HG02571 (cell line): ENCODE measurements around the gene UBE2Z.
A peak's percentile ranks its signal among the peaks of the same experiment; 100 is the strongest.
"Not testable (repeated sequence)": the region's sequence is repeated elsewhere in the genome, so short reads cannot be mapped to it uniquely, and the experiment has no call there.

Experiments
- ATAC-seq: cut with Tn5 transposase; IDR thresholded peaks from one replicate; pipeline ENCODE4 v1.9.1; 2021; ENCODE audit warnings: mild to moderate bottlenecking, moderate library complexity; ENCODE audit not compliant: unreplicated experiment

UBE2Z gene

DNA sequence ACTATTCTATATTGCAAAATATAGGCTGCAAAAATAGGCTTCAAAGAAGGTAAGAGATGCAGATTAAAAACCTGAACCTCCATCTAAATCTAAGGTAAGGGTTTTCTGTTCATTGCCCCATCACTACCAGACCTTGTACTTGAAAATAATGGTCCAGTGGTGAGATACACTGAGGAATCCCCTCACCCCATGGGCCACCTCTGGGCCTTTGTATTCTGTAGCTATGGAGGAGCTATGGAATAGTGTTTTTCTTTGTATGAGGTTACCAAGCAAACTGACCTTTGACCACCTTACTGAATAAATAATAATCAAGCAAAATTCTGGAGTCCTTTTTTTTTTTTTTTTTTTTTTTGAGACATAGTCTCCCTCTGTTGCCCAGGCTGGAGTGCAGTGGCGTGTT, 4.8 kb upstream of the UBE2Z start:
- no peak for ATAC-seq

DNA sequence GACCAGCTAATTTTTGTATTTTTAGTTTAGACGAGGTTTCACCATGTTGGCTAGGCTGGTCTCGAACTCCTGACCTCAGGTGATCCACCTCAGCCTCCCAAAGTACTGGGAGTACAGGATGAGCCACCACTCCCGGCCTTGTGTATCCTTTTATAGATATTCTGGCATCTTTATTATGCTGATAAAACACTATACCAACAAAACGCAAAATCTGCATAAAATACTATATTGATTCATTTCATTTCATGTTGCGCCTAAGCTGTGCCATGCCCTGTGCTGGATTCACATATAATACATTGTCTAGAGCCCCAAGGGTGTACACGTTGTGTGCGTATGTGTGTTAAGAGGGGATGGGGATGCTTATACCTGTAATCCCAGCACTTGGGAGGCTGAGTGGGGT, 3.8 kb upstream of the UBE2Z start:
- ATAC-seq = no peak

DNA sequence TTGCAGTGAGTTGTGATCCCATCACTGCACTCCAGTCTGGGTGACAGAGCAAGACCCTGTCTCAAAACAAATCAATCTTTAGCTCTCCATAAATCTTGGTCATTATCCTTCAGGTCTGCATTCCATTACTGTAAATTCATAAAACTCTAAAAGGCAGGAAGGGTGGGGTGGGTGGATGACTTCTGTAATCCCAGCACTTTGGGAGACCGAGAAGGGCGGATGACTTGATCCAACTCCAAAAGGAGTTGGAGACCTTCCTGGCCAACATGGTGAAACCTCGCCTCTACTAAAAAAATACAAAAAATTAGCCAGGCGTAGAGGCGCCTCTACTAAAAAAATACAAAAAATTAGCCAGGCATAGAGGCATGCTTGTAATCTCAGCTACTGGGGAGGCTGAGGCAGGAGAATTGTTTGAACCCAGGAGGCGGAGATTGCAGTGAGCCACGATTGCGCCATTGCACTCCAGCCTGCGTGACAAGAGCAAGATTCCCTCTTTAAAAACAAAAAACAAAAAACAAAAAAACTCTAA, 2.2 kb upstream of the UBE2Z start:
- ATAC-seq = no peak

DNA sequence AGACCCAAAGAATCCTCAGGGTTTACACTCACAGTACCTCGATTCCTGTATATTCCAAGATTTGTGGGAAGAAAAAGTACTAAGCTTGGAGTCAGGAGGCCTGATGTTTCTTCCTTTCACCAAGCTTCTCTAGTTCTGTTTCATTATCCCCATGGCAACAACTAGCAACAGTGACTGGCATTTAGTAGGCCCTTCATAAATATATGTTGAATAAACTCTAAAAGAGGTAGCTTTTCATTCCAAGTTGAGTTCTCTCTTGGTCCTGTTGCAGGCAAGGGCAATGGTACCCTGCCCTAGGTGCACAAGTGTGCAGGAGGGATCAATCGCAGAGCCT, 527 bp upstream of the UBE2Z start:
- no peak for ATAC-seq

DNA sequence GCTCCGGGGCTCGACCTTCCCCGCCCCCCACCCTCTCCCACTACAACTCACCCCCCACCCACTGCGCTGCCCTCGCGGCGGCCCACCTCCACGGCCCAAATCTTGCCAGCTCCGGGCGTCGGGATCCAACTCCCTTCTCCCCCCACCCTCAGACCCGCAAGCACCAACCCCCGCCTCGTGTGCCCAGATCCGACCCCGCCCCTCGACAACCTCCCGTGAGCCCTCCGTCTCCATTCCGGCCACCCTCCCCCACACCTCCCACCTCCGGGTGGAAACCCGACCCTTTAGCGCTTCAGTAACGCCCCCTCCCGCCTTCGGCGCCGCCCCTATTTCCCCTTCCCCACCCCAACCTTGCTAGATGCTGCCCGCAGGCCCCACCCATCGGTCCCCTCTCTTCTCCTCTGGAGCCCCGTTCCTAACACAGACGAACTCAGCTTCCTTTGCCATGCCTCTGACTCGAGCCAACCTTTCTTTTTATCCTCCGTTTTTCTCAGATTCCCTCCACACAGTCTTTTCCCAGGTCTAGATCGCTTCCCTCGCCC, 717 bp downstream of the UBE2Z start:
- ATAC-seq = peak; percentile 37

DNA sequence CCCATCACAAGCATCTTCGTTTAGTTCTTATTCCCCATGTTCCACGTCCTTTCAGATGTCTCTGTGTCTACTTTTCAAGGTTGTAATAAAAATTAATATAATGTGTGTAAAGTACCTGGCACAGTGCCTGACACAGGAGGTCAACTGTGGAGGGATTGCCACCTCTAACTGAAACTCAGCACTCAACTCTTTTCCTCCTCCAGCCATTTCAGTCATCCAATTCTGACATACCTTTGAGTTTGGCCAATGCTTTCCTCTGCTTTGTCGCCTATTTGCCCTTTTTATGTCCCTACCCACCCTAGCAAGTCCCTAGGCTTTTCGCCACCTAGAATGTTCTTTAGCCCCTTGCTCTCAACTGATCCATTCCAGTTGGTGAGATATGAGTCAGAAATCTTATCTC, 1.6 kb downstream of the UBE2Z start:
- ATAC-seq = no peak

DNA sequence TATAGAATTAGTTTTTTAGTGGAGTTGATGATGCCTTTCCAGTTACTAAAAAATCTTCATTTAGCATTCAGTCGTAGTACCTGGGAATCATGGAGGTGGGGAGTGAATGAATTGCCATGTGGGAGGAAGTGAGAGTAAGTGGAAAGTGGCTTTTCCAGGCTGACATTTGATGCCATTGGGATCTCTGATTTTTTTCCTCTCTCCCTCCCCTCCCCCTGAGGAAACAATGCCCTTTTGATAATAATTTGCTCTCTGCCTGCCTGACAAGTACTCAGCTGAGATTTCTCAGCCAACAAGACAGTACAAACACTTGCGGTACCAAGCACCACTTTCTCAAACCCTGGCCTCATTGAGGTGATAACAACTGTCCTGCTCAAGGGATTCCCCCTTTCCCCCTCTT, 2.2 kb downstream of the UBE2Z start:
- no peak for ATAC-seq

DNA sequence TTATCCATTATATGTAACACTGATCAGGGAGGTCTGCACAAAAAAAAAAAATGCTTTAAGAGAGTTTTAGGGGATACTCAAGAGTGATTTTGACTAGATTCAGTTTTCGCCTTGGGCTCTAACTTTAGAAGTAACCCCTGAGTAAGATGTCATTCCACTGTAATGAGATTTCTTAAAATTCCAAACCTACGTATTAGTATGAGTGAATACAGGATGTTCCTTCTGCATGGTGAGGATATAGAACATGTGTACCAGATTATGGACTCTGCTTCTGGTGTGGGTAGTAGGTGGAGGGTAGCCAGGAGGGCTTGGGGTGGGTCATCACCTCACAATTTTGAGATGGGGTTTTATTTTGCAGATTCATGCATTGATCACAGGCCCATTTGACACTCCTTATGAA, 4.3 kb downstream of the UBE2Z start:
- no peak for ATAC-seq

DNA sequence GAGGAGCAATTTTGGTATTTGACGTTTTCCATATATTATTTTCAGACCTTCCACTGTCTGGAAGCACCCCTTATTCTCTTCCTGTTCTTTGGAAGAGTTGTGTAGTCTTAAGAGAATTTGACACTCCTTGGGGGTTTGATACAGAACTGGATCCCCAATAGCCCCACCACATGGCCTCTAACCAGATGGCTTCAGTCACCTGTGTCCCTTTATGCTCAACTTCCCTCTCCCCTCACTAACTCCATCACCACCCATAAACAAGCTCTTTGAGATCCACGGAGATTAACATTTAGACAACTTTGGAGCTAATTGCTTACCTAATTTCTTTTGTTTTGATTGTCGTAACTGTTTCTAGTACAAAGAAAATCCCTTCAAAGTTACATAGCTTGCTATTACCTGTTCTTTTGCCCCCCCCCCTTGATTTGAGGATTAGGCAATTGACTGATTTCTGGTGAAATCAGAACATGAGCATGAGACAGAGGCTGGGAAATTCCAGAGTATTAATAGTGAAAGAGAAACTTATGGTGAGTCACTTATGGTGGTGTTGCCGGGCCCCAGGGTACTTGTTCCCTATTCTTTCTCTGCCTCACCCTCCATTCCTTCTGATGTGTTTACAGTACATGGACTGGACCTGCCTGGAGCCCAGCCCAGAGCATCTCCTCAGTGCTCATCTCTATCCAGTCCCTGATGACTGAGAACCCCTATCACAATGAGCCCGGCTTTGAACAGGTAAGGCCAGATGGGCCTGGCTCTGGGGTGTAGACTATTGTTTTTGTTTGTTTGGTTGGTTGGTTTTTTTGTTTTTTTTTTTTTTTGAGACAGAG, 7.5 kb downstream of the UBE2Z start:
- peak; percentile 68 for ATAC-seq

DNA sequence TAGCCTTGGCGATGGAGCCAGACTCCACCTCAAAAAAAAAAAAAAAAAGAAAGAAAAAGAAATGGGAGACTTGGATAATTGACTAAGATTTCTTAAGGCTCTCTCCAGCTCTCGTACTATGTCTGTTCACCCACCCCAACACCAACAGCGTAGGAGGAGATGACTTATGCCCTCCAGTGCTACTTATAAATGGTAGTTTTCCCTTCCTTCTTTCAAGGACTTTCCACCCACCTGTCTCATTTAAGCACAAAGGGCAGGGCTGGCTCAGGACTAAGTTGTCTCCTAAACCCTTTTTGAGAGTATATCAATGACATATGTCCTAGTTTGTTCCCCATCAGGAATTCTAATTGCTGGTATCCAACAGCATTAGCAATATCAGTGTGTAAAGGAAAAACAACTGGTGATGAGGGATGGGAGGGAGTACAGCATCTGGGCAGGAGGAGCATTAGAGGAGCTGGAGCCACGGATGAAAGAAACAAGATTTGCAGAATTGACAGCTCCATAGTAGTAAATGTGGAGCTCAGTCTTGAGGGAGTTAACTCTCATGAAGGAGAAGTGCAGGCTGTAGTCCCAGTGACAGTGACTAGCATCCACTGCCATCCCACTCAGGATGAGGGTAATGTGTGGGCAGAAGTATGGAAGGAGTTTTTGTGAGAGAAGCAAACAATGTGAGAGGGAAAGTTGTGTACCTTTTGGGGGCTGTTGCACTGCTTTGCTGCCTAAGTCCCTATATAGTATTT, 17.2 kb downstream of the UBE2Z start:
- no peak for ATAC-seq

DNA sequence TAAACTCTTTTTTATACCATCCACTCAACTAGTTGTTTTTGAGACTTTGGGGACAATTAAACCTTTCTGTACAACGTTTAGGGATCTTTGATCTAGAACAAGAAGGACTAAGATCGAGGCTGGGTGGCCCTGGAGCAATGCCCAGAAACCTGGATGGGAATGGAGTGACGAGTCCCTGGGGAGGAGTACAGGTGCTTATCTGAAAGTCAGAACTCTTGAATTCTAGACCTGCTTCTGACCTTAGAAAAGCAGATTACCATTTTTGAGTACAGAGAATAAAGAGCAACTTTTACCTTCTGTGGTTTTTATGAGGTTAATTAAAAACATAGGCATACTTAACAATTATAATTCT, 17.8 kb downstream of the UBE2Z start:
- no peak for ATAC-seq

DNA sequence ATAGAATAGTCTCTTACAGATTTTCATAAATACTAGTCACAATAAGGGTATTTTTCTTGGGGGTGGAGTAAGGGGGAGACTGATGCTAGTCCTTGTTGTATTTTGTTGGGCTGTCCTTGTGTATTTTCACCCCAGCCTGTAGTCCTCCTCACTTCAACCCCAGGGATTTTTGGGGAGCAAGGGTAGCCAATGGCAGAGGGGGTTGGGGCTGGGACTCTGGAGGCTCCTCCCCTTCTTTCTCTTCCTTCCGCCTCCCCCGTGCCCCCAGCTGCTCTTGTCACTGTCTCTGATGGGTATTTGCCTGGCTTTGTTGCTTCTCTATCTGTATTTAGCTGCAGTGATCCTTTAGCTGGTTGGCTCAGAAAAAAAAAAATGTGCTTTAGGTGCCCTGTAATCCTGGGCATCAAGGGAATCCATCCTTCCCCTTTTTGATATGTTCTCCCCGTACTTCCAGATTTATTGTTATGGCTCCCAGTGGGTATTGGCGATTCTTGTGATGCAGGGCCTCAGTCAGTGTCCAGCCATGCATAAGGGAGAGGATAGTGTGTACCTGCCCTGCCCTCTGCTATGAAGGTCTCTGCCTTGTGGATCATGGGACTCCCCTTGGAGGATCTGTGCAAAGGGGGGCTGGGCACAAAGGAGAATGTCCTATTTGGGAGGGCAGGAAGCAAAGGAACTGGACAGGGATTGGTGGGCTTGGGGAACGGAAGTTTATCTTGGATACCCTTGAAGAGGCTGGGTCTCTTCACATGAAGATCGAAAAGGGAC, 20.0 kb downstream of the UBE2Z start:
- ATAC-seq = no peak

DNA sequence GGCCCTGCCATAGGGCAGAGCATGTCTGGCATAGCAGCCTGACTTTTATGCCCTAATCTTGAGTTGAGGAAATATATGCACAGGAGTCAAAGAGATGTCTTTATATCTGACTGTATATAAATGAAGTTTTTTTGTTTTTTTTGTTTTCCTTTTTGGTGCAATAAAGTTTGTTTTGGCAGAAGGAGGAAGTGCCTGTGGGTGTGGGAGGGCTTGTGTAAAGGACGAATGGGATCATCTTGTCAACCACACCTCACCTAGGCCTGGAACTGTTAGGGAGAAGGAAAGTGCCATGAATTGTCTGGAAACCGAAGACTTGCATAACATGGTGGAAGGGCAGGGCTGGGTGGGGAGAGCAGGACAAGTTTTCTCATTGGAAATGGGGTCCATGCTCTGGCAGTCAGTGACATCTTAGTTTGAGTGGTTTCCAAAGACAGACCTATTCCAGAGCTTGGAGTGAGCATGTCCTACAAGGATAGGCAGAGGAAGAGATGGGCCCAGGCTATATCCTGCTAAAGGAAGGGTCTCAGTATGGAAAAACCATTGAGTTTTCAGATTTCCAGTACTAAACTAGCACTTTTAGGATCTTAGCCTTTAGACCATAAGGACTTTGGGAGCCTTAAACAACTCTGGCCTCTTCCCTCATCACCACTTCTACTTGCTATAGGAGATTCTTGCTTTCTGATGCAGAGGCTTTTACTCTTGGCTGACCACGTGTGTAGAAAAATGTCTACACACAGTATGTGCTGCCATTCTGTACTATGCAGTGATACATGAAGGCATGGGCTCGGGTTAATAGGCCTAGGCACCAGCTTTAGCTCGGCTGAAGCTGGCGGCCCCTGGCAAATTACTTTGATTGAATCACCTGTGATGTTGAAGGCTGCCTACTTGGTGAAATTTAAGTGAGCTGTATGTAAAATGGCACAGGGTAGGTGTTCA, 20.9 kb downstream of the UBE2Z start:
- ATAC-seq = no peak

DNA sequence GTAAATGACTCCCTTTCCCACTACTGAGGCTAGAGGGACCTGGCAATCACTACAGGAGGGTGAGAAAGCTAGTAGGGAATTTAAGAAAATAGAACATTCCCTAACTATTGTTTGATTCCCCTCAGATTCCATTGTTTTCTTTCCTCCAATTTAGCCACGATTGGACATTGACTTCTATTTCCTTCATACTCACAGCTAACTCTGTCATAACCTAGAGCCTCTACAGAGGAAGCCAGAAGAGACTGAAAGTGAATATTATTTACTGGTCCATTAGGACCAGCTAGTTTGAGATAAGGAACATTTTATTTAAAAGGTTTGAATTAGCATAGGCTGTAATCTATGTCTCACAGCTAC, 21.6 kb downstream of the UBE2Z start:
- ATAC-seq = no peak

DNA sequence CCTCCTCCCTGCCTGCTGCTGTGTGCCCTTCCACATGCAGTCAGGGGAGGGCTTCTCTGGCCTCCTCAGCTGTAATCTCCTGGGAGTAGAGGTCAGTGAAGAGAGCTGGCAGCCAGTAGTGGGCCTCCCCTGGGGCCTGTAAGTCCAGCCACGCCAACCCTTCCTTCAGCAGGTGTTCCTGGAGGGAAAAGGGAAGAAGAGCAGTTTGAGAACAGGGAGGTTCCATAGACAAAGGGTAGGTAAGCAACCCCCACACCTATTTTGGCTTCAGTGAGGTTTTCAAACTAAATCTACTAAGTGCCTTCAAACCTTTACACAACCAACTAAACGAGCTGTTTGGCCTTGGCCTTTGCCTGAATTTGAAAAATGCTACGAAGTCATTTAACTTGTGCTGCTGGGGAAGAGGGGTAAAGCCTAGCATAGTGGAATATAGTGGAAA, 22.2 kb downstream of the UBE2Z start:
- no peak for ATAC-seq

DNA sequence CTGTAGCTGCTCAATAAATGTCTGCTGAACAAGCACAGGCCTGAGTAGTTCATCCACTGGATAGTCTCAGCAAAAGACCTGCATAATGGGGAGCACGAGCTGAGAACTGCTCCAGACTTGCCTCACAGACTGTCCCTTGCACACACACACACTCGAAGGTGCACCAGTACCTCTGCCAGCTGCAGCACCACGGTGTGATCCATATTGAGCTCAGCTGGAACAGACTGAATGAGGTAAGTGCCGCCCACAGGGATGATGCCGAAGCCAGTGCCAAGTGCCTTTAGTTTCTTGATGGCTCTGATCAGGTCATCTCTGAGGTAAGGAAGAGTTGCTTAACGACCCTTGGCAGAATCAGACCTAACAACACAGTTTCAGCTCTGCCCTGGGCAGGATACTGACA, 24.8 kb downstream of the UBE2Z start:
- no peak for ATAC-seq

DNA sequence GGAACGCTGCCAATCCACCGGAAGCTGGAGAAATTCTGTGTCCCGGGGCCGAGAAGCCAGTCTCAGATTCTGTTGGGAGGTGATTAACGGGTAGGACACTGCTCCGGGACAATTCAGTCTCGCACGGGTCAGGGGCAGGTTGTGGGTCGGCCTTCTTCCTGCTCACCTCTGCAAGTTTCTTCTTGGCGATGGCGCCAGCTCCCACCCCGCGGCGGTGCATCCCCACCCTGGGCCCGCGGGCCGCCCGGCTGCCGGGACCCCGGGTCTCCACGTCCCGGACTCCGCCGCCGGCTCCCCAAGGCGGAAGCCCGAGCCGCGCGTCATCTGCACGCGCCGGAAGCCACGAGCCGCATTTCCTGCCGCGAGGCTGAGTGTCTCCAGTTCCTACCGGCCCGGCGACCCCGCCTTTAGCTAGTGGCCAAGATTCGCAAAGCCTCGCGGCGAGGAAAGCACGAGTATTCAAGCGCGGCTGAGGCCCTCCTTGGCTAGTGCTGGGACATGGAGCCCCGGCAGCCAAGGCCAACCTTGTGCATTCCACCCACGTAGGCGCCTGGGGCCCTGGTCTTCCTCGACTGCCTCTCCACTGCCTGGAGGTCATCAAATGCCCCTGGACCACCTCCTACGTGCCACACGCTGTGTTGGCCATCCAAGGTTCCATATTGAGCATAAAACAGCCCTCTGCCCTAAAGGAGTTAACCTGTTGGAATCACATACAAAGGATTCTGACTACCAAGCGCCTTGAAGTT, 36.5 kb downstream of the UBE2Z start, which contains the start of gene SNF8:
Gene SNF8 (minus strand): TSS at position 328 of the 746 bp plus-strand sequence. CDS start 108 bp downstream, at position 220.
- ATAC-seq = peak; percentile 75

DNA sequence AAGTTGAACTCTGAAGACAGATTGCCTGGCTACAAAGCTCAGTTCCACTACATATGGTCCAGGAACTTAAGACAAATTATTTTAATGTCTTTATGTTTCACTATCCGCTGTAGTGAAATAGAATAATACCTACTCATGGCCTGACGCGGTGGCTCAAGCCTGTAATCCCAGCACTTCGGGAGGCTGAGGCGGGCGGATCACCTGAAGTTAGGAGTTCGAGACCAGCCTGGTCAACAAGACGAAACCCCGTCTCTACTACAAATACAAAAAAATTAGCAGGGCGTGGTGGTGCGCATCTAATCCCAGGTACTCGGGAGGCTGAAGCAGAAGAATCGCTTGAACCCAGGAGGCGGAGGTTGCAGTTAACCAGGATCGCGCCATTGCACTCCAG, 37.0 kb downstream of the UBE2Z start:
- ATAC-seq = not testable (repeated sequence)

DNA sequence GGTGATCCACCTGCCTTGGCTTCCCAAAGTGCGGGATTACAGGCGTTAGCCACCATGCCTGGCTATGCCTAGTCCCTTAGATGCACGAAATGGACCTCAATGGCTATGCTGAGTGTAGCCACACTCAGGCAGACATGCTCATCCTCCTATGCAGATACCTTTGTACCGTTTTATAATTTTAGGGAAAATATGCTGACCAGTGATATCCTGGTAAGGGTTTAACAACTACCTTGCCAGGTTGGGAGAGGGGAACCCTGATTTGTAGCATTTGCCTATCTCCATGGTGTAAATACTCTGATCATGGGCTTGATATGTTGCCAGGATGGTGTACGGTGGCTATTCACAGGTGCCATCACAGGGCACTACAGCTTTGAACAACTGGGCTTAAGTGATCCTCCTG, 43.4 kb downstream of the UBE2Z start:
- ATAC-seq = no peak

DNA sequence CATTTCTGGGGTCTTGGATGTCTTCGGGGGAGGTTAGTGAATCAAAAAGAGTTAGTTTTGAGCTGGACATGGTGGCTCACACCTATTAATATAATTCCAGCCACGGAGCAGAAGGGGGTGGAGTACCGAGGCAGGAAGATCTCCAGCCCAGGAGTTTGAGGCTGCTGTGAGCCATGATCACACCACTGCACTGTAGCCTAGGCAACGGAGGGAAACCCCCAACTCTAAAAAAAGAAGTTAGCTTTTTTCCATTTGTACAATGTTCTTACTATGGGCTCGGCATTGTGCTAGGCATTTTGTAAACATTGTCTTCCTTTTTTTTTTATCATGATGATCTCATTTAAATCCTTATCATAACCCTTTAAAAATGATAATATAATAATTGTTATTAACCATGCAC, 44.7 kb downstream of the UBE2Z start:
- ATAC-seq = no peak
